Measurements from ENCODE around the gene FGFBP2. TPM values are rescaled to one million over a fixed set of nuclear protein-coding genes. Genes with fewer than 3 reads are reported as not detected.

The FGFBP2 gene, protein sequence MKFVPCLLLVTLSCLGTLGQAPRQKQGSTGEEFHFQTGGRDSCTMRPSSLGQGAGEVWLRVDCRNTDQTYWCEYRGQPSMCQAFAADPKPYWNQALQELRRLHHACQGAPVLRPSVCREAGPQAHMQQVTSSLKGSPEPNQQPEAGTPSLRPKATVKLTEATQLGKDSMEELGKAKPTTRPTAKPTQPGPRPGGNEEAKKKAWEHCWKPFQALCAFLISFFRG
- polyA plus RNA-seq (2013): 0.78 TPM

DNA sequence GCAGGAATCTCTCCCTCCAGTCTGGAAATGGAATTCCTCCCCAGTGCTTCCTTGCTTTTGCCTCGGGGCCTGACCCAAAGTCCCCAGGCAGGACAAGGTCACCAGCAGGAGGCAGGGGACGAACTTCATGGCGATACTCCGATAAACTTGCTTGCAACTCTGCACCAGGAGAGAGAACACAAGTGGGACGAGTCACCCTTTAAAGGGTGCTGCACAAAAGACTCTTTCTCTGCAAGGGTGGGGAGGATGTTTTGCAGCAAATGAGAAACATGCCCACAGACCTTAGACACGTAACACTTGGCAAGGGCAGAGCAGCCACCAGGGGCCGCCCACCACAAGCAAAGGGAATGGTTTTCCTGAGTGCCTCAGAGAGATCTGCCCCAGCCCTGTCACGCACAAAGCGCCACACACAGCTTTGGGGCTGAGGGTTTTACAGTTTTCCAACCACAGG lies at the start of gene FGFBP2:
Gene FGFBP2 (minus strand): TSS at position 175 of the 451 bp plus-strand sequence. CDS start 46 bp downstream, at position 129.
- peaks cover 0 to 6% (median 1%) of the 10 kb centered on the region in 5 experiments for H3K9me3 ChIP-seq (ENCODE audit: control extremely low read depth in 1 of 5, control insufficient read depth in 4 of 5, insufficient read depth in 2 of 5, low read depth in 1 of 5, low read length in 4 of 5)
- DNase-seq: peak; percentile 71 to 88 (median 84)
- H3K27me3 ChIP-seq (replicated peaks in 2 of 5; ENCODE audit: control insufficient read depth in 4 of 5, insufficient read depth in 5 of 5, low read length in 4 of 5): no peaks in the 10 kb centered on the region
- 50% methylated on average over 9 of the region's 9 CpGs for WGBS (ENCODE audit: insufficient coverage)
- ChIA-PET POLR2A (no interaction called here), CTCF (interaction anchor here (0.6 to 5.8 kb wide), 14 partner anchors 9 to 303 kb away, joined by 3 to 43 read pairs (median 3); no protein-coding TSS in a partner anchor)
- peaks cover 5 to 15% (median 10%) of the 10 kb centered on the region in 4 experiments for H3K4me1 ChIP-seq (ENCODE audit: control extremely low read depth in 1 of 4, control insufficient read depth in 4 of 4, insufficient read depth in 4 of 4, low read length in 3 of 4)
- H3K27ac ChIP-seq (ENCODE audit: insufficient read depth in 1 of 2, low read depth in 1 of 2, low read length in 2 of 2, poor library complexity in 1 of 2, severe bottlenecking in 2 of 2): no peak within 1 kb of the TSS
- H3K4me3 ChIP-seq (ENCODE audit: control insufficient read depth in 1 of 7, extremely low read depth in 1 of 7, insufficient read depth in 4 of 7, low read depth in 2 of 7, low read length in 6 of 7): peak within 1 kb of the TSS in 2 of 7 experiments; percentile 23 to 46
- peaks cover 0 to 3% (median 0%) of the 10 kb centered on the region in 4 experiments for H3K36me3 ChIP-seq (ENCODE audit: control insufficient read depth in 4 of 4, insufficient read depth in 4 of 4, low read length in 3 of 4)

DNA sequence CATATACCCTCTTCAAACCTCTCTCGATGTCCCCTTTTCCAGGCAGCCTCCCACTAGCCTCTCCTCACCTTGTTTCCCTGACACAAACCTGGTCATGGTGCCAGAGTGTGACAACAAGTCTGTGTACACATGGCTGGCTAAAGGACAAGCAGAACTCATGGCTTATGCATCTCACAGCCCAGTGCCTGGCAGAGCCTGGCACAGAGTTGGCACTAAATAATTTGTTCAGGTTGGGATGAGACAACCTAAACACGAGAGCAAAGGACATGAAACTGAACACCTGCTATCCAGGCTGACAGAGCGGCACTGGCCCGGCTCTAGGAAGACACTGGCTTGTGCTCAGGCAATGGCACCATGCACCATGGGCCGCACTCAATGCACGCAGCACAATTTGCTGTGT lies 48.2 kb upstream of the FGFBP2 start:
- CTCF ChIA-PET: no interaction called here
- WGBS (ENCODE audit: insufficient coverage): 93% methylated on average over 6 of the region's 6 CpGs

DNA sequence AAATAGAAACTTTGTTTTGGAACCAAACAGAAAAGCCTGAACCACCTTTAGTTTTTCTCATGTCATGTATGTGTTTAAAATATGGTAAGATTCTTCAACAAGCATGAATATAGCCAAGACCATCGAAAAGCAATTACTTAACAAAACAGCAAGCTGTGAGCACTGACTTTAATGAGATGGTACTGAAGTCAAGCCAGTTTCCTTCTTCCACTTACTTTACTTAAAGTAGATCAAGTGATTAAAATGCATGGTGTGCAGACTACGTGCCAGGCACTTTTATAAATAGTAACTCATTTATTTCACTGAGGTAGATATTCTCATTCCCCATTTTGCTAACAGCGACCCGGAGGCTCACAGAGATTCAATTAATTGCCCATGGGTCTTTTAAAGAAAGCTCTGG lies 46.2 kb upstream of the FGFBP2 start:
- DNase-seq: no peak
- POLR2A ChIA-PET: interaction anchor here (0.7 kb wide), 1 partner anchor 228 kb away, joined by 3 read pairs; no protein-coding TSS in a partner anchor
- 100% methylated on average over 2 of the region's 4 CpGs for WGBS (ENCODE audit: insufficient coverage)
- no peaks in the 10 kb centered on the region for H3K27me3 ChIP-seq (replicated peaks in 2 of 5; ENCODE audit: control insufficient read depth in 4 of 5, insufficient read depth in 5 of 5, low read length in 4 of 5)
- H3K27ac ChIP-seq (ENCODE audit: insufficient read depth in 1 of 2, low read depth in 1 of 2, low read length in 2 of 2, poor library complexity in 1 of 2, severe bottlenecking in 2 of 2): no peak overlapping the region
- no peaks in the 10 kb centered on the region for H3K9me3 ChIP-seq (ENCODE audit: control extremely low read depth in 1 of 5, control insufficient read depth in 4 of 5, insufficient read depth in 2 of 5, low read depth in 1 of 5, low read length in 4 of 5)
- no peak overlapping the region for H3K4me3 ChIP-seq (ENCODE audit: control insufficient read depth in 1 of 7, extremely low read depth in 1 of 7, insufficient read depth in 4 of 7, low read depth in 2 of 7, low read length in 6 of 7)
- H3K36me3 ChIP-seq (ENCODE audit: control insufficient read depth in 4 of 4, insufficient read depth in 4 of 4, low read length in 3 of 4): peaks cover 24 to 88% (median 54%) of the 10 kb centered on the region in 4 experiments
- no peaks in the 10 kb centered on the region for H3K4me1 ChIP-seq (ENCODE audit: control extremely low read depth in 1 of 4, control insufficient read depth in 4 of 4, insufficient read depth in 4 of 4, low read length in 3 of 4)
- CTCF ChIA-PET: no interaction called here

More for the DNA sequence above, 48.2 kb upstream of the FGFBP2 start:
- POLR2A ChIA-PET: no interaction called here
- Histone ChIP-seq H3K27ac (ENCODE audit: insufficient read depth in 1 of 2, low read depth in 1 of 2, low read length in 2 of 2, poor library complexity in 1 of 2, severe bottlenecking in 2 of 2) (no peak overlapping the region), H3K36me3 (ENCODE audit: control insufficient read depth in 4 of 4, insufficient read depth in 4 of 4, low read length in 3 of 4) (peaks cover 29 to 89% (median 54%) of the 10 kb centered on the region in 4 experiments), H3K4me3 (ENCODE audit: control insufficient read depth in 1 of 7, extremely low read depth in 1 of 7, insufficient read depth in 4 of 7, low read depth in 2 of 7, low read length in 6 of 7) (no peak overlapping the region), H3K27me3 (replicated peaks in 2 of 5; ENCODE audit: control insufficient read depth in 4 of 5, insufficient read depth in 5 of 5, low read length in 4 of 5) (no peaks in the 10 kb centered on the region), H3K4me1 (ENCODE audit: control extremely low read depth in 1 of 4, control insufficient read depth in 4 of 4, insufficient read depth in 4 of 4, low read length in 3 of 4) (no peaks in the 10 kb centered on the region), H3K9me3 (ENCODE audit: control extremely low read depth in 1 of 5, control insufficient read depth in 4 of 5, insufficient read depth in 2 of 5, low read depth in 1 of 5, low read length in 4 of 5) (no peaks in the 10 kb centered on the region)
- DNase-seq: no peak

DNA sequence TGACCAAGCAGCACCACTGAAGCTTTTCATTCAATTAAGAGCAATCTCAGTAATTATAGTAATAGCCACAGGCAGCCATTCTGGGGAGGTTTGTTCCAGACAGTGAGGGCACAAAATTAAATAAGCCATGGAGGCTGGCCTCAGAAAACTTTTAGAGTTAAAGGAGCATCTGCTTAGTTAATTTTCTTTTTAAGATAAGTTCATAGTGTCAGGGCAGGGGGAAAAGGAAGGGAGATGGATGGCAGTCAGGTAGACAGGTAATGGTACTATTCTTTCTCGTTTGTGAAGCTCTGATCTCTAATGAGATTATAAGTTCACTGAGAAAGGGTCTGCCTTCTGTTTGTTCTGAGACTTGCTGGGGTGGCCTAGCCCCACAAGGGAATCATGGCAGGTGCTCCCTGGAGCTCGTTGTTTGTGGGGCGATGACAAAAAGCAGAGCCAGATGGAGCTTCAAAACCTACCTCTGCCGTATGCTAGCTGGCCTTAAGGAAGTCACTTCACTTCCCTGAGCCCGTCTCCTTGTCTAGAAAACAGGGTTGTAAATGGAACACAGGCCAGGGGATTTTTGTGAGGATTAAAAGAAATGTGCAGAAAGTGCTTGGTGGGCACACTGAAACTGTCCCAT lies 44.6 kb upstream of the FGFBP2 start:
- Histone ChIP-seq H3K9me3 (ENCODE audit: control extremely low read depth in 1 of 5, control insufficient read depth in 4 of 5, insufficient read depth in 2 of 5, low read depth in 1 of 5, low read length in 4 of 5) (no peaks in the 10 kb centered on the region), H3K27me3 (replicated peaks in 2 of 5; ENCODE audit: control insufficient read depth in 4 of 5, insufficient read depth in 5 of 5, low read length in 4 of 5) (no peaks in the 10 kb centered on the region), H3K36me3 (ENCODE audit: control insufficient read depth in 4 of 4, insufficient read depth in 4 of 4, low read length in 3 of 4) (peaks cover 21 to 90% (median 54%) of the 10 kb centered on the region in 4 experiments), H3K4me1 (ENCODE audit: control extremely low read depth in 1 of 4, control insufficient read depth in 4 of 4, insufficient read depth in 4 of 4, low read length in 3 of 4) (no peaks in the 10 kb centered on the region), H3K4me3 (ENCODE audit: control insufficient read depth in 1 of 7, extremely low read depth in 1 of 7, insufficient read depth in 4 of 7, low read depth in 2 of 7, low read length in 6 of 7) (no peak overlapping the region), H3K27ac (ENCODE audit: insufficient read depth in 1 of 2, low read depth in 1 of 2, low read length in 2 of 2, poor library complexity in 1 of 2, severe bottlenecking in 2 of 2) (no peak overlapping the region)
- no peak for DNase-seq
- ChIA-PET CTCF (interaction anchor here (1.2 to 1.8 kb wide), 4 partner anchors 7 to 202 kb away, joined by 3 to 6 read pairs (median 4); no protein-coding TSS in a partner anchor), POLR2A (no interaction called here)
- 96% methylated on average over 5 of the region's 5 CpGs for WGBS (ENCODE audit: insufficient coverage)

DNA sequence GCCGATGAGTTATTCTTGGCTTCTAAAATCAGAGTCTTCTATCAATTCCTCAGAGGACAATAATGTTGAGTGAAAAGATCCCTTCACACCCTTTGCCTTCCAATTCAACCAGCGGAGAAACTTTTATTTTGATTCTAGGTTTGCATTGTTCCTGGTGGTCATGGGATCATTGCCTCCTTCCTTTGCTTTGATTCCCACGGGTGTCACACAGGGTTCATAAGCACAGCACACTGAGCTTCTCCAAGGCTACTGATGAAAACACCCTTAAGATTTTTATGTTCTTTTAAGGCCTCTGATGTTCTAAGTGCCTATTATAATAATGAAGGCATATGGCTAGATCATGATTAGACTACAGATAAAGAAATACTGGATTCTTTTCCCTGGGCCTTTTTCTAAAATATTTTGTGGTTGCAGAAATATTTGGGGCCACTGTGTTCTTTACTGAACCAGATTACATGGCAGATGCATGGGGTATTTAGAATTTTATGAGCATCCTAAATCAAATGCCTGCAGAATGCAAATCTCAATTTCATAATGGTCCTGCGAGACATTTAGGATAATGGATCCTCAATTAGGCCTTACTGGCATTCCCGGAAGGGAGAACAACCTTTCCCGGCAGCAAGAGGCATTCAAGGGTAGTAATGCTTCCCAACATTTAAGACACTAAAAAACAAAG lies 43.9 kb upstream of the FGFBP2 start:
- peaks cover 20 to 93% (median 53%) of the 10 kb centered on the region in 4 experiments for H3K36me3 ChIP-seq (ENCODE audit: control insufficient read depth in 4 of 4, insufficient read depth in 4 of 4, low read length in 3 of 4)
- 98% methylated on average over 4 of the region's 6 CpGs for WGBS (ENCODE audit: insufficient coverage)
- no peaks in the 10 kb centered on the region for H3K9me3 ChIP-seq (ENCODE audit: control extremely low read depth in 1 of 5, control insufficient read depth in 4 of 5, insufficient read depth in 2 of 5, low read depth in 1 of 5, low read length in 4 of 5)
- H3K4me1 ChIP-seq (ENCODE audit: control extremely low read depth in 1 of 4, control insufficient read depth in 4 of 4, insufficient read depth in 4 of 4, low read length in 3 of 4): peaks cover 0 to 6% (median 3%) of the 10 kb centered on the region in 4 experiments
- POLR2A ChIA-PET: no interaction called here
- H3K27ac ChIP-seq (ENCODE audit: insufficient read depth in 1 of 2, low read depth in 1 of 2, low read length in 2 of 2, poor library complexity in 1 of 2, severe bottlenecking in 2 of 2): no peak overlapping the region
- CTCF ChIA-PET: interaction anchor here (1.5 to 1.8 kb wide), 3 partner anchors 8 to 201 kb away, joined by 4 to 6 read pairs (median 5); no protein-coding TSS in a partner anchor
- H3K27me3 ChIP-seq (replicated peaks in 2 of 5; ENCODE audit: control insufficient read depth in 4 of 5, insufficient read depth in 5 of 5, low read length in 4 of 5): no peaks in the 10 kb centered on the region
- DNase-seq: no peak
- H3K4me3 ChIP-seq (ENCODE audit: control insufficient read depth in 1 of 7, extremely low read depth in 1 of 7, insufficient read depth in 4 of 7, low read depth in 2 of 7, low read length in 6 of 7): no peak overlapping the region

DNA sequence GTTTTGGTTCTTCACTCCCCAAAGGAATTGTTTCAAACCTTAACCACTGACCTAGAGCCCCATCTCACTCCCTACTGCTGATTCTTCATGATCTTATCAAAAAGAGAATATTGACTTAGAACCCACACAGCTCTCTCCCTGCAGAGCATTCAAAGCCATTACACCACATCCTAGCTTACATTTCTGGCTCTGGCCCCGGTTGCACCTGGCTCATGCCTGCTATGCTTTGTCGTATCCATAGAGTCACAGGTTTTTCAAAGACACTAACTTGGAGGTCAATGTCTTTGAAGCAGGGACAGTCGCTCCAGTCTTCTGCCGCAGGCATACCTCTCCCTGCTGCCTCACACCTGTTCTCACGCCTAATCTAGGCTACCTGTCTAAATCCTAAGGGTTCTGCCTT lies 42.7 kb upstream of the FGFBP2 start:
- H3K36me3 ChIP-seq (ENCODE audit: control insufficient read depth in 4 of 4, insufficient read depth in 4 of 4, low read length in 3 of 4): peaks cover 16 to 89% (median 50%) of the 10 kb centered on the region in 4 experiments
- CTCF ChIA-PET: interaction anchor here (0.7 to 2.2 kb wide), 7 partner anchors 10 to 200 kb away, joined by 3 to 9 read pairs (median 3); no protein-coding TSS in a partner anchor
- POLR2A ChIA-PET: interaction anchor here (1.0 kb wide), 1 partner anchor 40 kb away, joined by 3 read pairs; no protein-coding TSS in a partner anchor

More for the DNA sequence above, 42.7 kb upstream of the FGFBP2 start:
- Histone ChIP-seq H3K4me3 (ENCODE audit: control insufficient read depth in 1 of 7, extremely low read depth in 1 of 7, insufficient read depth in 4 of 7, low read depth in 2 of 7, low read length in 6 of 7) (no peak overlapping the region), H3K9me3 (ENCODE audit: control extremely low read depth in 1 of 5, control insufficient read depth in 4 of 5, insufficient read depth in 2 of 5, low read depth in 1 of 5, low read length in 4 of 5) (no peaks in the 10 kb centered on the region), H3K27me3 (replicated peaks in 2 of 5; ENCODE audit: control insufficient read depth in 4 of 5, insufficient read depth in 5 of 5, low read length in 4 of 5) (no peaks in the 10 kb centered on the region), H3K27ac (ENCODE audit: insufficient read depth in 1 of 2, low read depth in 1 of 2, low read length in 2 of 2, poor library complexity in 1 of 2, severe bottlenecking in 2 of 2) (no peak overlapping the region), H3K4me1 (ENCODE audit: control extremely low read depth in 1 of 4, control insufficient read depth in 4 of 4, insufficient read depth in 4 of 4, low read length in 3 of 4) (peaks cover 0 to 12% (median 7%) of the 10 kb centered on the region in 4 experiments)
- no peak for DNase-seq
- 83% methylated on average over 5 of the region's 5 CpGs for WGBS (ENCODE audit: insufficient coverage)
